Testis (tissue), 3 donors: ENCODE measurements around the gene RCAN2. TPM values are rescaled to one million over a fixed set of nuclear protein-coding genes. Genes with fewer than 3 reads are reported as not detected.
"Not testable (repeated sequence)": the region's sequence is repeated elsewhere in the genome, so short reads cannot be mapped to it uniquely, and the experiment has no call there.

Source experiments
- DNase-seq: peaks from one replicate; pipeline ENCODE4 v3.0.0-alpha.2; 2019
- H3K27ac ChIP-seq, 2 donors: fragments of 200-600 bp; sonication (generic); one replicate each; pipeline ENCODE4 v1.5.1; 2019
- H3K27me3 ChIP-seq: fragments of 200-600 bp; sonication (generic); one replicate; pipeline ENCODE4 v1.5.1; 2019
- H3K36me3 ChIP-seq: fragments of 200-600 bp; sonication (generic); one replicate; pipeline ENCODE4 v1.5.1; 2017; ENCODE audit warnings: low read depth; ENCODE audit errors: missing control alignments
- H3K4me1 ChIP-seq: fragments of 200-600 bp; sonication (generic); one replicate; pipeline ENCODE4 v1.5.1; 2019
- H3K4me3 ChIP-seq, 2 donors: fragments of 200-600 bp; sonication (generic); one replicate each; pipeline ENCODE4 v1.5.1; 2017 to 2019
- H3K9me3 ChIP-seq: fragments of 200-600 bp; sonication (generic); one replicate; pipeline ENCODE4 v1.5.1; 2017
- POLR2A ChIP-seq: fragments of 450-650 bp; IDR thresholded peaks from one replicate; pipeline ENCODE4 v1.6.1; 2017; ENCODE audit warnings: antibody characterized with exemption, mild to moderate bottlenecking, moderate library complexity
- WGBS, 2 donors: methylation state at CpG; one replicate each; pipeline ENCODE4 v1.1.5; 2018; 5-methylcytosine and 5-hydroxymethylcytosine counted together
- intact Hi-C: fragments of 100-400 bp; cut with DNase I; formaldehyde crosslinking; loops from one replicate; pipeline ENCODE4 v1.15.1; 2023; ENCODE audit warnings: low total_unique reads
- polyA plus RNA-seq: library from polyadenylated mRNA; stranded (reverse); fragments of 350-450 nt; fragmentation: Illumina TruSeq; extraction: RNeasy Lipid Tissue Mini Kit (QIAGEN cat#74804); gene quantifications from one replicate; pipeline ENCODE4 v1.2.3, GENCODE V29; 2014; ENCODE audit warnings: low read depth, low replicate concordance; ENCODE audit not compliant: insufficient read depth
- total RNA-seq, 2 donors: library from RNA; depleted of rRNA; stranded (reverse); fragments of >200 nt; gene quantifications; one replicate each; pipeline ENCODE4 v1.2.3, GENCODE V29; 2016
- TF ChIP-seq, protein P1 (sequence below), 3 experiments: fragments of 450-650 bp in 2 of 3; fragments of 200-600 bp in 1 of 3; sonication (generic) in 1 of 3; IDR thresholded peaks; one replicate each; pipeline ENCODE4 v1.5.1; 2016 to 2019; ENCODE audit warnings: antibody characterized with exemption in 3 of 3, mild to moderate bottlenecking in 2 of 3, moderate library complexity in 1 of 3

RCAN2 gene
- total and polyA plus RNA-seq, 3 donors from 2014 or later = 6.3 to 17.4 (median 7.1) TPM

DNA sequence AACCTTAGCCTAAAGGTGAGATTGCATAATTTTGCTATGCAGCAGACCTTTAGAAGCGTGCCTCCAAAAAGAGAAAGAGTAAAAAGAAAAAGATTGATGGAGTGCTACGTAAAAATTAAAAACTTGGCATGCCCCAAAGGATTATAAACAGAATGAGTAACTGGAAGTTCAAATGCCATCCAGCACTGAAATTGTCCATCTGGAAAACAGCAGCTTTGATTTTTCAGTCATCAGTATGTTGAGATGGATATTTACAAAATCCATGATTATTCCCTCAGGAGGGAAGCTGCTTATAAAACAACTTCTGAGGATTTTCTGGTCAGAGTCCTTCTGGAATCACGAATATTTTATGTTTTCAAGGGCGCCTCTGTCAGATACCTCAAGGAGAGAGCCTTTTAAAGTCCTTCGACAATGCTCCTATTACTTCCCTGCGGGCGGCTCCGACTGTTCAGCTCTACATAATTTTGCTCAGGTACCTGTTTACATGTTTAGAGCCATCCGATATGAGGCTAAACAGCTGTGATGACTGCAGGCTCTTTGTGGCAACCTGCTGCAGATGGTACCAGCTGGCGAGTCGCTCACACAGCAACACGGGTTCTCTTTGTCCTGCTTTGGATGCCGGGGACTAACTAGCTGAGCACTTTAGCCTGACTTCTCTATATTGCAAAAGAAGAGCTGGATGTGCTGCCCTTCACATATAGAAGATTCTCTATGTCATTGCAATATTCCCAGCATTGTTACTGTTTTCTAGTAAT is 83.3 kb downstream of the RCAN2 start:
- peak overlapping the region; percentile 11 to 74 for H3K27ac ChIP-seq
- DNase-seq = no peak
- H3K9me3 ChIP-seq = no peaks in the 10 kb centered on the region
- WGBS, 2 donors = 48 to 59% methylated on average over 13 of the region's 13 CpGs
- H3K4me1 ChIP-seq = peaks cover 12% of the 10 kb centered on the region
- TF ChIP-seq, protein P1, sequence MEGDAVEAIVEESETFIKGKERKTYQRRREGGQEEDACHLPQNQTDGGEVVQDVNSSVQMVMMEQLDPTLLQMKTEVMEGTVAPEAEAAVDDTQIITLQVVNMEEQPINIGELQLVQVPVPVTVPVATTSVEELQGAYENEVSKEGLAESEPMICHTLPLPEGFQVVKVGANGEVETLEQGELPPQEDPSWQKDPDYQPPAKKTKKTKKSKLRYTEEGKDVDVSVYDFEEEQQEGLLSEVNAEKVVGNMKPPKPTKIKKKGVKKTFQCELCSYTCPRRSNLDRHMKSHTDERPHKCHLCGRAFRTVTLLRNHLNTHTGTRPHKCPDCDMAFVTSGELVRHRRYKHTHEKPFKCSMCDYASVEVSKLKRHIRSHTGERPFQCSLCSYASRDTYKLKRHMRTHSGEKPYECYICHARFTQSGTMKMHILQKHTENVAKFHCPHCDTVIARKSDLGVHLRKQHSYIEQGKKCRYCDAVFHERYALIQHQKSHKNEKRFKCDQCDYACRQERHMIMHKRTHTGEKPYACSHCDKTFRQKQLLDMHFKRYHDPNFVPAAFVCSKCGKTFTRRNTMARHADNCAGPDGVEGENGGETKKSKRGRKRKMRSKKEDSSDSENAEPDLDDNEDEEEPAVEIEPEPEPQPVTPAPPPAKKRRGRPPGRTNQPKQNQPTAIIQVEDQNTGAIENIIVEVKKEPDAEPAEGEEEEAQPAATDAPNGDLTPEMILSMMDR (IDR thresholded peaks at IDR 0.05) = no peak
- TF ChIP-seq POLR2A = no peak
- no peak overlapping the region for H3K4me3 ChIP-seq
- intact Hi-C loops = no loop called here
- H3K27me3 ChIP-seq = no peaks in the 10 kb centered on the region
- H3K36me3 ChIP-seq = no peaks in the 10 kb centered on the region

DNA sequence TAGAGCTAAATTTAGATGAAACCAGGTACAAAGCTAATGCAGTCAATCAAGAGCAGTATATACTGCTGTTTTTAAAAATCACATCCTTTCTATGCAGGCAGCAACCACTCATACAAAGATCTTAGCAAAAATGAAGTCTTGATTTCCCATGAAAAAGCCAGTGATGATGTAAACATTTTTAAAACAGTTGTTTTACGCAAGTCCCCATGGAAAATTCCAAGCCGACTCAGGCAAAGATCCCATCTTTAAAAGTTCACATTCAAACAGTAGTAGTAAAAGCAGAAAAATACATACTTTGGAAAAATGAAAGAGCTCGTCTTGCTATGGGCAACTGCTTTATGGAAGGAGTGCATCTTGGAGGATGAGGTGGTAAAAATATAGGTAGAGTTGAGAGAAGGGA is 84.0 kb downstream of the RCAN2 start:
- Histone ChIP-seq H3K27ac (peak overlapping the region; percentile 53 to 74), H3K36me3 (no peaks in the 10 kb centered on the region), H3K9me3 (no peaks in the 10 kb centered on the region), H3K4me1 (peaks cover 12% of the 10 kb centered on the region), H3K27me3 (no peaks in the 10 kb centered on the region), H3K4me3 (no peak overlapping the region)
- intact Hi-C loops = no loop called here
- WGBS, 2 donors = 54 to 56% methylated on average over 3 of the region's 3 CpGs
- DNase-seq = no peak
- no peak for TF ChIP-seq POLR2A
- TF ChIP-seq, protein P1 (IDR thresholded peaks at IDR 0.05) = no peak

DNA sequence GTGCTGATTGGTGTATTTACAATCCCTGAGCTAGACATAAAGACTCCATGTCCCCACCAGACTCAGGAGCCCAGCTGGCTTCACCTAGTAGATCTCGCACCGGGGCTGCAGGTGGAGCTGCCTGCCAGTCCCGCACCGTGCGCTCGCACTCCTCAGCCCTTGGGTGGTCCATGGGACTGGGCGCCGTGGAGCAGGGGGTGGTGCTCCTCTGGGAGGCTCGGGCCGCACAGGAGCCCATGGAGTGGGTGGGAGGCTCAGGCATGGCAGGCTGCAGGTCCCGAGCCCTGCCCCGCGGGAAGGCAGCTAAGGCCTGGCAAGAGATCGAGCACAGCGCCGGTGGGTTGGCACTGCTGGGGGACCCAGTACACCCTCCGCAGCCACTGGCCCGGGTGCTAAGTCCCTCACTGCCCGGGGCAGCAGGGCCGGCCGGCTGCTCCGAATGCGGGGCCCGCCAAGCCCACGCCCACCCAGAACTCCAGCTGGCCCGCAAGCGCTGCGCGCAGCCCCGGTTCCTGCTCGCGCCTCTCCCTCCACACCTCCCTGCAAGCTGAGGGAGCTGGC is 85.5 kb downstream of the RCAN2 start:
- H3K4me3 ChIP-seq = peak overlapping the region in 1 of 2 donors; percentile 34
- H3K27me3 ChIP-seq, H3K9me3 ChIP-seq, DNase-seq, H3K27ac ChIP-seq, intact Hi-C loops, H3K36me3 ChIP-seq: not testable (repeated sequence)
- H3K4me1 ChIP-seq = peaks cover 12% of the 10 kb centered on the region
- 70% methylated on average over 8 of the region's 32 CpGs; no CpG with 5 or more reads in 1 of the 2 donors for WGBS, 2 donors

DNA sequence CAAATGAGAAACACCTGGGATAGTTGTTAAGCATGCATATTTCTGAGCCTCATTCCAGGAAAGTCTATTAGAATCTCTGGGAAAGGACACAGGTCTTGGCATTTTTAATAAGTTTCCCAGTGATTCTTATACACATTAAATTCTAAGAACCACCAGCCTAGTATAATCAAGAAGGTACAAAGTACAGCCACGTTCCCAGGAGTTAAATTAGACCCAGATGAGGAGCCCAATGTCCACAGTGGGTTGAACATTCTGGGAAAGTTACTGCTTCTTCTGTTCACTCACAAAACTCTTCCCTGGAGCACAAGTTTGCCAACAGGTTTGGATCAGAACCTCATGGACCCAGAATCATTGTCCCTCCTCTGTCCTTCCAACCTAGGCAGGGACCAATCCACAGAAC is 90.4 kb downstream of the RCAN2 start:
- intact Hi-C loops = no loop called here

DNA sequence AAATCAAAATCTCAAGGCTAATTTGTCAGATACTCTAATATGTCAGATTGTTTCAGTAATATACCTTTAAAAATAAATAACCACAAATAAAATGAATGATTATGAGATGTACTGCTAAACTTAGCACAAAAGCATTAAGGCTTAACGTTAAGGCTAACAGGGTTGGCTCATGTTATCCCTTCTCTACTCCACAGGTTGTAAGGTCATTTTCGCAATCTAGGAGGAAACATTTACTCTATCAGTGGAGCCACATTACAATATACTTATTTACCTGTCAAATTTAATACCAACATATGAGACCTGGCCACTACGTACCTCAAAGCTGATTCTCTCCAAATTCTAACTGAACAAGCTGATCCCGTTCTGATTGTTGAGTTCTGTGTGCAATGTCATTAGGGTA is 95.7 kb downstream of the RCAN2 start:
- Histone ChIP-seq H3K9me3 (no peaks in the 10 kb centered on the region), H3K27me3 (no peaks in the 10 kb centered on the region), H3K27ac (no peak overlapping the region), H3K4me3 (no peak overlapping the region), H3K4me1 (no peaks in the 10 kb centered on the region), H3K36me3 (no peaks in the 10 kb centered on the region)
- 79 to 87% methylated on average over 4 of the region's 4 CpGs for WGBS, 2 donors
- intact Hi-C loops = no loop called here
- DNase-seq = no peak
- no peak for TF ChIP-seq POLR2A
- TF ChIP-seq, protein P1 (IDR thresholded peaks at IDR 0.05) = no peak

More for the DNA sequence above, 90.4 kb downstream of the RCAN2 start:
- no peaks in the 10 kb centered on the region for H3K36me3 ChIP-seq
- 67 to 69% methylated on average over 1 of the region's 1 CpG for WGBS, 2 donors
- H3K4me3 ChIP-seq = no peak overlapping the region
- TF ChIP-seq, protein P1 (IDR thresholded peaks at IDR 0.05) = no peak
- no peak for TF ChIP-seq POLR2A
- no peaks in the 10 kb centered on the region for H3K4me1 ChIP-seq
- no peaks in the 10 kb centered on the region for H3K9me3 ChIP-seq
- no peak for DNase-seq
- no peak overlapping the region for H3K27ac ChIP-seq
- no peaks in the 10 kb centered on the region for H3K27me3 ChIP-seq
